Body of pancreas (tissue), 4 donors: ENCODE results near the gene GAK. TPM values are rescaled to one million over a fixed set of nuclear protein-coding genes. Genes with fewer than 3 reads are reported as not detected.

Experiments used
- ATAC-seq: fragments of 150-250 bp; one replicate; pipeline ENCODE4 v1.9.1; 2016
- DNase-seq, 4 donors: peaks; one replicate each; pipeline ENCODE4 v3.0.0-alpha.2; 2019
- H3K27ac ChIP-seq, 4 donors: fragments of 200-600 bp; sonication (generic); 1 replicate in 3 of 4; 2 replicates in 1 of 4; pipeline versions ENCODE4 v1.5.1 to v1.6.1; 2016 to 2019; ENCODE audit warnings: mild to moderate bottlenecking in 1 of 4, mixed read lengths in 1 of 4, moderate library complexity in 1 of 4
- H3K27me3 ChIP-seq, 2 donors: fragments of 200-600 bp; sonication (generic); one replicate each; pipeline ENCODE4 v1.6.0; 2016; ENCODE audit warnings: mild to moderate bottlenecking in 1 of 2
- H3K36me3 ChIP-seq, 2 donors: fragments of 200-600 bp; sonication (generic); replicated peaks in 1 of 2; 2 replicates each; pipeline ENCODE4 v1.5.1; 2016; ENCODE audit warnings: low read depth in 2 of 2; ENCODE audit not compliant: insufficient read depth in 1 of 2
- H3K4me1 ChIP-seq: fragments of 200-600 bp; sonication (generic); one replicate; pipeline ENCODE4 v1.6.0; 2016
- H3K4me3 ChIP-seq, 2 donors: fragments of 200-600 bp; sonication (generic); 1 replicate in 1 of 2; 2 replicates in 1 of 2; pipeline ENCODE4 v1.5.1; 2016 to 2019
- H3K9me3 ChIP-seq, 3 donors: fragments of 200-600 bp; sonication (generic); 1 replicate in 2 of 3; 2 replicates in 1 of 3; pipeline ENCODE4 v1.5.1; 2016
- CTCF ChIP-seq, 7 experiments: fragments of 450-650 bp in 4 of 7; fragments of 200-600 bp in 3 of 7; sonication (generic) in 3 of 7; IDR thresholded peaks; one replicate each; pipeline ENCODE4 v1.5.1; 2016 to 2019; ENCODE audit warnings: antibody characterized with exemption in 7 of 7
- POLR2A ChIP-seq, 3 donors: fragments of 450-650 bp; IDR thresholded peaks; one replicate each; pipeline ENCODE4 v1.6.1; 2016; ENCODE audit warnings: antibody characterized with exemption in 3 of 3, mild to moderate bottlenecking in 2 of 3
- WGBS, 2 donors: methylation state at CpG; one replicate each; pipeline ENCODE4 v1.1.5; 2017; 5-methylcytosine and 5-hydroxymethylcytosine counted together
- intact Hi-C: fragments of 100-400 bp; cut with DNase I; formaldehyde crosslinking; loops from one replicate; pipeline ENCODE4 v1.15.1; 2023
- total RNA-seq, 2 donors: library from RNA; depleted of rRNA; stranded (reverse); fragments of >200 nt; gene quantifications; one replicate each; pipeline ENCODE4 v1.1.0, GENCODE V29; 2016

GAK gene
- total RNA-seq, 2 donors from 2014 or later: 126 to 127 TPM

DNA sequence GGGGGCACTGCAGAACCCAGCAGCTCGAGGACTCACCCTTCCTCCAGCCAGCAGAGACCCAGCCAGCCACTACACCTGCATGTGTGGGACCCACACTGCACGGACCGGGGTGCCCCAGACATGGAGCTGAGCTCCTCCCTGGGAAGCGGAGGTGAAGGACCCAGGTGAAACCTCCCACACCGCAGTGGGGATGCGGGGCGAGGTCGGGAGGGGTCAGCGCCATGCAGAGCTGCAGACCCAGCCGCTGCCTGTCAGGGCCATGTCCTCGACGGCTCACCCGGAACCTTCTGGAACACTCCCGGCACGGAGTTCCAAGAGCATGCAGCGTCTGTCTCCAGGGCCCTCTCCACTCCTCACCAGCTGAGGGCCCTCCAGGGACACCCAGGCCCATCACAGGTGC lies 42.6 kb downstream of the GAK start:
- no peaks in the 10 kb centered on the region for H3K4me1 ChIP-seq
- TF ChIP-seq CTCF (IDR thresholded peaks at IDR 0.05) (no peak), POLR2A (IDR thresholded peaks at IDR 0.05) (no peak)
- WGBS, 2 donors: 97% methylated on average over 10 of the region's 16 CpGs; no CpG with 5 or more reads in 1 of the 2 donors
- H3K27ac ChIP-seq: no peak overlapping the region
- no peaks in the 10 kb centered on the region for H3K9me3 ChIP-seq
- no peak overlapping the region for H3K4me3 ChIP-seq
- H3K36me3 ChIP-seq: peaks cover 0 to 32% of the 10 kb centered on the region in 2 donors
- intact Hi-C loops: no loop called here
- no peak for DNase-seq
- no peak for ATAC-seq
- H3K27me3 ChIP-seq: no peaks in the 10 kb centered on the region

GRCh38 chr4:888029-888428 lies 44.1 kb downstream of the GAK start:
- no peak overlapping the region for H3K27ac ChIP-seq
- H3K9me3 ChIP-seq: no peaks in the 10 kb centered on the region
- intact Hi-C loops: no loop called here
- no peak for ATAC-seq
- H3K27me3 ChIP-seq: no peaks in the 10 kb centered on the region
- WGBS, 2 donors: 90 to 95% methylated on average over 8 to 23 of the region's 23 CpGs
- no peak for TF ChIP-seq POLR2A (IDR thresholded peaks at IDR 0.05)
- TF ChIP-seq CTCF (IDR thresholded peaks at IDR 0.05): no peak
- no peak for DNase-seq
- no peaks in the 10 kb centered on the region for H3K4me1 ChIP-seq
- peaks cover 6 to 30% of the 10 kb centered on the region in 2 donors for H3K36me3 ChIP-seq
- H3K4me3 ChIP-seq: no peak overlapping the region

GRCh38 chr4:887034-887763 lies 44.9 kb downstream of the GAK start:
- whole genome bisulfite sequencing, 2 donors: 92 to 94% methylated on average over 63 of the region's 63 CpGs
- H3K4me3 ChIP-seq: no peak overlapping the region
- H3K36me3 ChIP-seq: peaks cover 6 to 32% of the 10 kb centered on the region in 2 donors
- no peak overlapping the region for H3K27ac ChIP-seq
- no peaks in the 10 kb centered on the region for H3K27me3 ChIP-seq
- no peaks in the 10 kb centered on the region for H3K9me3 ChIP-seq
- TF ChIP-seq POLR2A (IDR thresholded peaks at IDR 0.05) (no peak), CTCF (IDR thresholded peaks at IDR 0.05) (no peak)
- intact Hi-C loops: no loop called here
- DNase-seq (no peak), ATAC-seq (no peak)
- H3K4me1 ChIP-seq: no peaks in the 10 kb centered on the region

GRCh38 chr4:886244-886643 lies 45.9 kb downstream of the GAK start:
- peaks cover 6 to 34% of the 10 kb centered on the region in 2 donors for H3K36me3 ChIP-seq
- H3K27ac ChIP-seq: no peak overlapping the region
- H3K4me1 ChIP-seq: no peaks in the 10 kb centered on the region
- no peak for ATAC-seq
- no peaks in the 10 kb centered on the region for H3K9me3 ChIP-seq
- WGBS, 2 donors: 82 to 91% methylated on average over 9 of the region's 9 CpGs
- DNase-seq: no peak
- H3K27me3 ChIP-seq: no peaks in the 10 kb centered on the region
- no peak for TF ChIP-seq POLR2A (IDR thresholded peaks at IDR 0.05)
- no peak for TF ChIP-seq CTCF (IDR thresholded peaks at IDR 0.05)
- intact Hi-C loops: no loop called here
- no peak overlapping the region for H3K4me3 ChIP-seq

- no peak for TF ChIP-seq CTCF (IDR thresholded peaks at IDR 0.05)
- TF ChIP-seq POLR2A (IDR thresholded peaks at IDR 0.05): no peak
- Histone ChIP-seq H3K4me1 (no peaks in the 10 kb centered on the region), H3K9me3 (no peaks in the 10 kb centered on the region), H3K36me3 (peaks cover 6 to 32% of the 10 kb centered on the region in 2 donors), H3K27ac (no peak overlapping the region), H3K4me3 (no peak overlapping the region), H3K27me3 (no peaks in the 10 kb centered on the region)
- DNase-seq (no peak), ATAC-seq (no peak)
- intact Hi-C loops: no loop called here
- WGBS, 2 donors: 88 to 95% methylated on average over 2 to 10 of the region's 10 CpGs
Measured at GRCh38 chr4:885353-885752, 46.8 kb downstream of the GAK start.
